RWPE1 (cell line): ENCODE measurements around the gene LYSMD2.

ENCODE experiments used
- CTCF ChIA-PET: fragments of 350-600 bp; sonication (Branson Sonifier 250); formaldehyde crosslinking; extraction: SDS; loops from one replicate; lab custom pipeline; 2021; lab: Yijun Ruan, JAX
- POLR2A ChIA-PET: fragments of 400-600 bp; formaldehyde crosslinking; extraction: SDS; loops from one replicate; lab custom pipeline; 2020; ENCODE audit warnings: antibody characterized with exemption; ENCODE audit not compliant: low non-redundant PET; lab: Yijun Ruan, JAX
- DNase-seq: peaks from one replicate; pipeline ENCODE4 v3.0.0; 2012; ENCODE audit warnings: low spot score
- H3K27ac ChIP-seq: fragments of 450-650 bp; 2 replicates; pipeline ENCODE4 v1.5.1; 2017
- CTCF ChIP-seq: fragments of 450-650 bp; conservative IDR thresholded peaks from 2 replicates; pipeline ENCODE4 v1.5.1; 2017; ENCODE audit warnings: low read depth, mild to moderate bottlenecking

LYSMD2 gene

GRCh38 chr15:51756482-51756881 is 19.0 kb upstream of the LYSMD2 start:
- POLR2A ChIA-PET: no interaction called here
- no peak for DNase-seq
- no peak for TF ChIP-seq CTCF
- CTCF ChIA-PET: no interaction called here
- H3K27ac ChIP-seq: no peak overlapping the region

- no peak for TF ChIP-seq CTCF
- ChIA-PET CTCF (interaction anchor here (0.7 to 1.2 kb wide), 3 partner anchors 21 to 100 kb away, joined by 3 to 5 read pairs (median 3); no protein-coding TSS in a partner anchor), POLR2A (no interaction called here)
- DNase-seq: no peak
- no peak overlapping the region for H3K27ac ChIP-seq
Observed at GRCh38 chr15:51755790-51756189, 18.3 kb upstream of the LYSMD2 start.

- H3K27ac ChIP-seq: no peak overlapping the region
- TF ChIP-seq CTCF: no peak
- DNase-seq: no peak
- ChIA-PET POLR2A (no interaction called here), CTCF (interaction anchor here (0.6 to 1.3 kb wide), 2 partner anchors 88 to 219 kb away, joined by 3 to 4 read pairs; no protein-coding TSS in a partner anchor)
Observed at GRCh38 chr15:51754267-51754666, 16.8 kb upstream of the LYSMD2 start.

GRCh38 chr15:51752888-51753287 is 15.4 kb upstream of the LYSMD2 start:
- no peak for TF ChIP-seq CTCF
- DNase-seq: no peak
- H3K27ac ChIP-seq: no peak overlapping the region
- ChIA-PET CTCF (no interaction called here), POLR2A (no interaction called here)

GRCh38 chr15:51751697-51752683 is 14.5 kb upstream of the LYSMD2 start:
- peak; percentile 43 for DNase-seq
- ChIA-PET CTCF (interaction anchor here (0.6 to 0.9 kb wide), 2 partner anchors 24 to 177 kb away, joined by 3 read pairs; no protein-coding TSS in a partner anchor), POLR2A (no interaction called here)
- peak overlapping the region; percentile 44 for H3K27ac ChIP-seq
- TF ChIP-seq CTCF: no peak

GRCh38 chr15:51750792-51751696 is 13.6 kb upstream of the LYSMD2 start, which contains the start of gene TMOD2:
Gene TMOD2, plus strand, starts transcription at chr15:51751597. Its CDS starts 14,845 bp downstream, at chr15:51766442.
- CTCF ChIA-PET: interaction anchor here (0.9 kb wide), 1 partner anchor 25 kb away, joined by 3 read pairs; no protein-coding TSS in a partner anchor
- H3K27ac ChIP-seq: peak within 1 kb of the TSS; percentile 44
- POLR2A ChIA-PET: no interaction called here
- no peak for TF ChIP-seq CTCF
- peak; percentile 57 for DNase-seq
